Measurements from ENCODE around the gene TBC1D2.

Gene TBC1D2

DNA sequence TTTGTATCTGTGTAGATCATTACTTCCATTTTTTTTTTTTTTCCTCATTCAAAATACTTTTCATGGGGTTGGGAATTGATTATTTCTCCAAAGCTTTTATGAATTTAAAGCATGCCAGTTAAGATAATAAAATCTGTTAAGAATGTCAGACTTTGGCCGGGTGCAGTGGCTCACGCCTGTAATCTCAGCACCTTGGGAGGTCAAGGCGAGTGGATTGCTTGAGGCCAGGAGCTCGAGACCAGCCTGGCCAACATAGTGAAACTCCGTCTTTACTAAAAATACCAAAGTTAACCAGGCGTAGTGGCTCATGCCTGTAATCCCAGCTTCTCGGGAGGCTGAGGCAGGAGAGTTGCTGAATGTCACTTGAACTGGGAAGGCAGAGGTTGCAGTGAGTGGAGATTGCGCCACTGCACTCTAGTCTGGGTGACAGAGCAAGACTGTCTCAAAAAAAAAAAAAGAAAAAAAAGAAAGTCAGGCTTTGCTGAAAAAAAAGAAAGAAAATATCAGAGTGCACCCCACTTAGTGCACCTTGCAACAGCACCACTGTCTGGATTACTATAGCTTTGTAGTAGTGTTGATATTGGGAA is 18.5 kb downstream of the TBC1D2 start:
- DNase-seq, result no peak

DNA sequence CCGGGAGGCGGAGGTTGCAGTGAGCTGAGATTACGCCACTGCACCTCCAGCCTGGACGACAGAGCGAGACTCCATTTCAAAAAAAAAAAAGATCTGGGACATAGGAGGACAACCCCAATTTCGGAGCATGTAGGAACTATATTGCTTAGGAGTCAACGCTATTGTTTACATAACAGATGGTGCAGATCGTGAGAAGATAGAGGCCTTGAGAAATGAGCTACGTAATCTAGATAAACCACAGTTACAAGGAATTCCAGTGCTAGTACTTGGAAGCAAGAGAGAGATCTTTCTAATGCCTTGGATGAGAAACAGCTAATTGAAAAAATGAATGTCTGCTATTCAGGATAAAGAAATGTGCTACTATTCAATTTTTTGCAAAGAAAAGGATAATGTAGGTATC is 20.3 kb downstream of the TBC1D2 start:
- no peak for DNase-seq

DNA sequence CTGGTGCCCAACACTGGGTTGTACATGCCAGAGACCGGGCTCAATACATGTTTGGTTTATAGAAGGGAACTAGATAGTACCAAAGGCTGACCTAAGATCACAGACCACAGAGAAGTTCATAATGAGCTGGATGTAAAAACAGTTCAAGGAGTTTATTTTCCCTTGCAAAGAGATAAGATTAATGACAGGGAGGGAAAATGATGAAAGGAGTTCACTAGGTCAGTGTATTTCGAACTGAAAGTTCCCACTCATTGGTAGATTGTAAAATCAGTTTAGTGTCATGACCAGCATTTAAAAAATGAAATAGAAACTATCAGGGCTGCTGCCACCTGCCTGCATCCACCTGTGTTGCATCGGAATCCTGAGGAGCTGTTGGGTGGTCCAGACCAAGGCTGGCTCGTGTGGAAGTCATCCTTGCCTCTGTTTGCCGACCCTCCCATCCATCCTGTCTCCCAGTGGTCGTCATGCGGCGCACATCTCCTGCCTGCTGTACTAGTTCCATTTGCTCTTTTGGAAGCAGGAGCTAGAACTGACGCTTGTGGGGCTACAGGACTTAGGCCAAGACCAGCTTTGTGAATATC is 21.1 kb downstream of the TBC1D2 start:
- no peak for DNase-seq

DNA sequence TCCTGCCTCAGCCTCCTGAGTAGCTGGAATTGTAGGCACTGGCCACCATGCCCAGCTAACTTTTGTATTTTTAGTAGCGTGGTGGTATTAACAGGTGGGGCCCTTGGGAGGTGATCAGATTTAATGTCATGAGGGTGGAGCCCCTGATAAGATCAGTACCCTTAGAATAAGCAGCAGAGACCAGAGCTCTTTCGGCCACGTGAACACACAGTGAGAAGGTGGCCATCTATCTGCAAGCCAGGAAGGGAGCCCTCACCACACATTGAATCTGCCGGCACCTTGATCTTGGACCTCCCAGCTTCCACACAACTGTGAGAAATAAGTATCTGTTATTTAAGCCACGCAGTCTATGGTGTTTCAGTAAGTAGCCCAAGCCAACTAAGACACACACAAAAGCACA is 22.5 kb downstream of the TBC1D2 start:
- no peak for DNase-seq

DNA sequence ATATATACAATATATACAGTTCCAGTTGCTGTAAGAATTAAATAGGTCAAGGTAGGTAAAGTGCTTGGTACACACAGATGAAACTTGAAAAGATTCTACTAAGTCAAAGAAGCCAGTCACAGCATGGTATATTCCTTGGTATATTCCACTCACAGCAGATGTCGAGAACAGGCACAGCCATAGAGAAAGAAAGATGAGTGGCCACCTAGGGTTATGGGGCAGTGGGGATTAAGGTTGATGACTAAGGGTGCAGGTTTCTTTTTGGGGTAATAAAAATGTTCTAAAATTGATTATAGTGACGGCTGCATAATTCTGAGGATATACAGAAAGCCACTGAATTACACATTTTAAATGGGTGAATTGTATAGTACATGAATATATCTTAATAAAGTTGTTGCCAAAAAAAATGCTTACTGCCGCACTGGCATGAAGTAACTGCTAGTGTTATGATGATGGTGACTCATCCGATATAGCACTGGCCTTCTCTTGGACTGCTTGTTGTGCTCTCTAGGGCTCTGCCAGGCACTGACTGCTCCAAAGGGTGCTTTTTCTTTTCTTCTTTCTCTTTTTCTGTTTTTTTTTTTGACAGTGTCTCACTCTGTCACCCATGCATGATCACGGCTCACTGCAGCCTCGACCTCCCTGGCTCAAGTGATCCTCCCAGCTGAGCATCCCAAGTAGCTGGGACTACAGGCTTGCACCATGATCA is 23.5 kb downstream of the TBC1D2 start:
- DNase-seq, result no peak

DNA sequence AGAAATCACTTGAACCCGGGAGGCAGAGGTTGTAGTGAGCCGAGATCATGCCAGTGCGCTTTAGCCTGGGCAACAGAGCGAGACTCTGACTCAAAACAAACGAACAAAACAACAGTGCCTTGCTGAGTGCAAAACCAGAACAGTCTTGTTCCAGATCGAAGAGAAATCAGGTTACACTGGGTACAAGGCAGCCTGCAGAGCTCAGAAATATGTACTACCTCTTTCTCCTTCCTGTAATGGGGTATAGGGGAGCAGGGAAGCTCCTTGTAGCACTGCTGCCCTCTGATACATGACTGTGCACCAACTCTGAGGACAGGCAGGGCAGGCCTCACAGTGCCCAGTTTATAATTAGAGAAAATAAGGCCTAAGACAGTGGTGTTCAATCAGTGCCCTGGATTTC is 24.7 kb downstream of the TBC1D2 start:
- DNase-seq, result no peak

GRCh38 chr9:98230304-98230703 is 25.1 kb downstream of the TBC1D2 start:
- no peak for DNase-seq

DNA sequence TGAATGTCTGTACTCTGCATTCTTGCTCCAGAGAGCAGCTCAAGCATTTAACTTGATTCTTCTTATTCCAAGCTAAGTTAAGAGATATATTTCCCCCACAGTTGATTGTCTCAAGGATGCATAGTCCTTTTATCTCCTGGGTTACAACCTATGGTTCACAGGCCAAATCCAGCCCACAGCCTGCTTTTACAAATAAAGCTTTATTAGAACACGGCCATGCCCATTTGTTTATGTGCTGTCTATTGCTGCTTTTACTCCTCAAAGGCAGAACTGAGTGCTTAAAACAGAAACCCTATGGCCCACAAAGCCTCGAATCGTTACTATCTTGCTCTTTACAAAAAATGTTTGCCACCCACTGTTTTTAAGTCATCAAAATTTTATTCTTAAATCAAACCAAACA is 25.8 kb downstream of the TBC1D2 start:
- DNase-seq, result no peak

GRCh38 chr9:98229090-98229395 is 26.4 kb downstream of the TBC1D2 start:
- no peak for DNase-seq

DNA sequence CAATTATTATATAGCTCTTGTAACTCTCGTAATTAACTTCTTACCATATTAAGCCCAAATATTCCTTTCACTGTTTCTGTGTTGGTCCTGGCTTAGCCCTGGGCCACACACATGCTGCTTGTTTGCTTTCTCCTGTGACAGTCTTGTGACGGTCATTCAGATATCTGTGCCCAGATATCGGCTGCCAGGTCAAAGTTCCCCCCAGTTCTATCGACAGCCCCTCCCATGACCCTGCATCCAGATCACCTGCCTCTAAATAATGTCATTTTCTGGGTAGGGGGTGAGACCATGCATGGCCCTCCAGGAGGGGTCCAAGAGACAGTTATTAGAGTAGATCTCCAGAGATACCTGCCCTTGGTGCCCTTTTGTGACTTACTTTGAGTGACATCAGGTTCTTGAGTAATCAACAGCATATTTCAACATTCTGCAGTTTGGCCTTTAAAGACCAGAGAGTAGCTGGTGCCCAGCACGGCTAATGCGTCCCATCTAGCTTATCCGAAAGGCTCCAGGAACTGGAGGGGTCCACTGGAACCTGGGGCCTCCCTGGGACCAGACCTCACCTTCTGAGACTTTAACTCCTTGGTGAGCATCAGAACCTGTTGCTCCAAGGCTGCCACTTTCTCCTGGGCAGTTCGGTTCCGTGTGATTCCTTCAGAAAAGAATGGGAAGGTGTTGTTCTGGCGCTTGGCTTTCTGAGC is 26.9 kb downstream of the TBC1D2 start:
- DNase-seq, result no peak

DNA sequence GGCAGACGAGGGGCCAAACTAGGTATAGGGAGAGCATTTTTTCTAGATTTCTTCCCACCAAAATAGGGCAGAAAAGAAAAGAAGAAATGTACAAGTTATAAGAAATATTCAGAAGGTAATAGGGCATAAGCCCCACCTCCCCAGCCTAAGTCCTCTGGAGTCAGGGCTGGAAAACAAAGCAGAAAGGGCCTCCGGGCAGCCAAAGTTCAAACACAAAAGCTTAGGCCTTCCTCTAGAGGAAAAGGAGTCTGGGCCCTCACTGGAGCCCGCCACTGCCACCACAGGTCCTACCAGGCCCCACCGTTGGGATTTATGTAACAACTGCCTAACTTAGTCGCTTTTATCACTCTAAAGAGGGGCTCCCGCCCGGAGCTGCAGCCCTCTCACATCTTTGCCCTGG is 27.6 kb downstream of the TBC1D2 start:
- DNase-seq, result no peak

DNA sequence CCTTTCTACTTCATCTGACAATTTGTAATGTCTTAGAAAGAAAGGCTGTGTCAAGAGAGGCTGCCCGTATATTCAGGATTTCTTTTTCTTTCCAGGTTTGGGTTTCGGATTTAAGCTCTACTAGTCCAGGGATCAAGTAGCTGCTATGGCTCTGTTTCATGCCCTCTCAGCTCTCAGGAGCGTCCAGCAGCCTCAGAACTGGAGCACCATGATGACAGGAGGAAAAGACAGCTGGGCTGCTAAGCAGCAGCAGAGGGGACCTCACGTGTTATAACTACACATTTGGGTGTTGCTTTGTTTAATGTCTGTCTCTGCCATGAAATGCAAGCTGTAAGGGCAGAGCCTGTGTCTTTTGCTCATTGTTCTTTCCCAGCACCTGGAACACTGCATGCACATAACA is 28.5 kb downstream of the TBC1D2 start:
- no peak for DNase-seq

- DNase-seq, result no peak
Measured at GRCh38 chr9:98226516-98226915, 28.9 kb downstream of the TBC1D2 start.

- no peak for DNase-seq
Measured at GRCh38 chr9:98225015-98225442, 30.4 kb downstream of the TBC1D2 start.

DNA sequence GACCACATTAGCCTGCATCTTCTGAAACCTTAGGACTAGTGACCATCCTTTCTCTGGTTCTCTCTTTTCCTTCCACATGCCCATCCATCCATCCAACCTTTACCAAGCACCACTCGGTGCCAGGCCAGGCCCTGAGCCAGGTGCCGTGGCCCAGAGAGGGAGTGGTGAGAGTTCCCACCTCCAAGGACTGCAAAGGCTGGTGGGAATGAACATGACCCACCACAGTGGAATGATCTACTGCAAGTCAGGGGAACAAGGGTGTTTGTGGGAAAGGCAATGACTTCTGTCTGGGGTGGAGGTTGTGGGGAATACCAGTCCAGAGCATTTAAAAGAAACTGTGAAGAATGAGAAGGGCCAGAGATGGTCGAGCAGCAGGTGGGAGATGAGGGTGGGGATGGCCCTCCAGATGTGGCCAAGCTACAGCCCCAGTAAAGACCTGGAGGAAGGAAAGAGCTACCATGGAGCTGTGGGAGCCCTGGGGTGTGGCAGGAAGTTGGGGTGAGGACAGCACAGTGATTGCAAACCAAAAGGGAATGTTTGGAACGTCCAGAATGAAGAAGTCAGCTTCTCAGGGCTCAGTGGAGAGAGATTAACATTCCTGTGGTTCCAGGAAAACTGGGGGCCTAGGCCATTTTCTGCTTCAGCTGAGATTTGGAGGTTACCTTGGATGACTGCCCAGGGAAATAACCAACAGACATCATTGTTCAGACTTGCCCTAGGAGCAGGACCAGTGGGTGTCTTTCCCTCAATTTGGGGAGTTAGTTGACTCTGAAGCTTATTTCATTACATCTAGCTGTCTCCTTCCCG is 32.4 kb downstream of the TBC1D2 start:
- no peak for DNase-seq

GRCh38 chr9:98220911-98221310 is 34.5 kb downstream of the TBC1D2 start:
- DNase-seq, result no peak

- DNase-seq, result no peak
Measured at GRCh38 chr9:98219794-98220370, 35.6 kb downstream of the TBC1D2 start.

- no peak for DNase-seq
Measured at GRCh38 chr9:98219364-98219716, 36.1 kb downstream of the TBC1D2 start.

GRCh38 chr9:98218562-98219363 is 36.7 kb downstream of the TBC1D2 start:
- DNase-seq, result no peak

DNA sequence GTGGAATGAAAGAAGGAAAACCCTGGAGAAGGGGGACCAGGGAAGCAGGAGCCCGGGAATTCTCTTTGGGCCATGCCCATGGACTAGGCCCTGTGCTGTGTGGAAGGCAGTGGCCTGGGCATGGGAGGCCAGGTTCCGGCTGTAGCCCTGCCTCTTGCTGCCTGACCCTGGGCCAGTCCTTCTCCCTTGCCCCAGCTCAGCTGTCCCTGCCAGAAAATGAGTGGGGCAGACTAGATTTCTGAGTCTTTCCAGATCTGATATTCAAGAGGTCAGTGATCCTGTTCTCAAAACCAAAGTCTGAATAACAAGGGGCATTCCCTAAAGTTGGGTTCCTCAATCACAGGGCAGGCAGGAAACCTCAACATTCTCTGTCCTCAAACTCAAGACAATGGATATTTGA is 38.2 kb downstream of the TBC1D2 start:
- no peak for DNase-seq

DNA sequence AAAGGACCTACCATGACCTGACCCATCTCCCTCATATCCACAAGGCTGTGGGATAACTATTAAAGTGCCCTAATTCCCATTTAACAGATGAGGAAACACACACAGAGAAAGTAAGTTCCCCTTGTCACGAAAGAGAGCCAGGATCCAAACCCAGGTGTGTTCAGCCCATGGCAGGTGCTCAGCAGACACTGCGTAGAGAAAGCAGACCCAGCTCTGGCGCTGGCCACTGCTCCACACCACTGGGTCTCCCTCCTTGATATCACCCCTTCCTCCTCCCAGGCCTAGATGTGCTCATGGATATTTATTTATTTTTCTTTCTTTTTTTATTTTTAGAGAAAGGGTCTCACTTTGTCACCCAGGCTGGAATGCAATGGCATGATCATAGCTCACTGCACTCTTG is 39.1 kb downstream of the TBC1D2 start:
- DNase-seq, result no peak

- DNase-seq, result no peak
Measured at GRCh38 chr9:98215821-98216220, 39.6 kb downstream of the TBC1D2 start.

Measured in cerebellar nuclear complex (tissue), 1 donor.